Caco-2 (cell line): ENCODE results near the gene CTNND2. TPM values are rescaled to one million over a fixed set of nuclear protein-coding genes. Genes with fewer than 3 reads are reported as not detected.

ENCODE experiments used
- BruUV-seq: library from RNA; stranded (reverse); fragments of 400-500 nt; replicated peaks from 2 replicates; lab custom pipeline; 2021; lab: Mats Ljungman, UMichigan
- CTCF ChIA-PET: fragments of 300-600 bp; sonication (Branson Sonifier 250); formaldehyde crosslinking; loops from one replicate; lab custom pipeline; 2022; ENCODE audit warnings: antibody characterized with exemption; lab: Charles Lee
- POLR2A ChIA-PET: fragments of 300-600 bp; sonication (Branson Sonifier 250); formaldehyde crosslinking; loops from one replicate; lab custom pipeline; 2022; ENCODE audit warnings: antibody characterized with exemption; lab: Charles Lee
- DNase-seq, 2 experiments: peaks; one replicate each; pipeline versions ENCODE4 v3.0.0 to v3.0.0-alpha.2; 2020 to 2022
- H3K27me3 ChIP-seq: replicated peaks from 2 replicates; pipeline ENCODE4 v1.6.0; 2011; ENCODE audit warnings: low read length; ENCODE audit not compliant: control insufficient read depth, insufficient read depth
- H3K36me3 ChIP-seq: 2 replicates; pipeline ENCODE4 v1.5.1; 2011; ENCODE audit warnings: low read length; ENCODE audit not compliant: control insufficient read depth, insufficient read depth
- H3K4me1 ChIP-seq: fragments of 250-450 bp; sonication (Bioruptor Pico); 2 replicates; pipeline ENCODE4 v1.5.1; 2020; ENCODE audit warnings: mild to moderate bottlenecking
- H3K4me3 ChIP-seq: 2 replicates; pipeline ENCODE4 v1.5.1; 2011; ENCODE audit warnings: low read depth, mild to moderate bottlenecking, control low read depth, low read length
- H3K9me3 ChIP-seq: fragments of 250-450 bp; sonication (Bioruptor Pico); 2 replicates; pipeline ENCODE4 v1.5.1; 2020; ENCODE audit warnings: mild to moderate bottlenecking, moderate library complexity
- H3K27ac Mint-ChIP-seq: one replicate; pipeline ENCODE4 v1.8.0; 2022; ENCODE audit warnings: mixed read lengths; ENCODE audit not compliant: unreplicated experiment
- H3K27me3 Mint-ChIP-seq: one replicate; pipeline ENCODE4 v1.8.0; 2022; ENCODE audit warnings: mixed read lengths; ENCODE audit not compliant: insufficient read depth, unreplicated experiment
- H3K36me3 Mint-ChIP-seq: one replicate; pipeline ENCODE4 v1.8.0; 2022; ENCODE audit warnings: mild to moderate bottlenecking, mixed read lengths; ENCODE audit not compliant: insufficient read depth, unreplicated experiment
- H3K4me1 Mint-ChIP-seq: one replicate; pipeline ENCODE4 v1.8.0; 2022; ENCODE audit warnings: low read depth, mixed read lengths; ENCODE audit not compliant: unreplicated experiment
- H3K4me3 Mint-ChIP-seq: one replicate; pipeline ENCODE4 v1.8.0; 2022; ENCODE audit warnings: mild to moderate bottlenecking, moderate library complexity, mixed read lengths; ENCODE audit not compliant: unreplicated experiment
- H3K9me3 Mint-ChIP-seq: one replicate; pipeline ENCODE4 v1.8.0; 2022; ENCODE audit warnings: mixed read lengths; ENCODE audit not compliant: unreplicated experiment
- intact Hi-C: fragments of 100-400 bp; cut with micrococcal nuclease; formaldehyde crosslinking; loops from one replicate; pipeline ENCODE4 v1.10.0; 2022; ENCODE audit not compliant: unreplicated experiment
- total RNA-seq: library from RNA; stranded (reverse); gene quantifications from 2 replicates; pipeline ENCODE4 v1.2.3, GENCODE V29; 2022
- TF ChIP-seq, protein P1 (sequence below), 2 experiments: fragments of 200-600 bp in 1 of 2; IDR thresholded peaks; 1 replicate in 1 of 2; 2 replicates in 1 of 2; pipeline versions ENCODE4 v1.5.1 to v1.8.0; 2011 to 2022; ENCODE audit warnings: antibody characterized with exemption in 1 of 2, control low read depth in 1 of 2, inconsistent platforms in 1 of 2, low read depth in 1 of 2, low read length in 1 of 2, mild to moderate bottlenecking in 1 of 2, moderate library complexity in 1 of 2; ENCODE audit not compliant: insufficient read depth in 1 of 2, severe bottlenecking in 1 of 2, unreplicated experiment in 1 of 2

The CTNND2 gene
- total RNA-seq, 1 experiment from 2014 or later: 0.32 TPM

DNA sequence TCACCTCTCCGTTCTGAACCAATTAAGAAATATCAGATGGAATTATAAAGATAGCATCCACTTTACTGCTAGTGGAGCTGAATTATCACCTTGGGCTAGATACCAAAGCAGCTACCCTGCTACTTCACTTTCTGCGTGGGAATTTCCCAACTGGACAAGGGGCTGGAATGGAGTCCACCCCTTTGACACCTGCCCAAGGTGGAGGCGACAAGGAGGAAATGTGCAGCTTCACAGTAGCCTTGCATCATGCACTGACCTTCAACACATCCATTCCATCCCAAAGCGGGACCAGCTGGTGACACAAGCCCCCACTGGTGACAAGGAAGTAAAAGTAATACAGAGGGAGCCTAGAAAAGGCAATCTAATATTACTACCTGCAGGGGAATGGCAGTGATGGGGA is 30.7 kb downstream of the CTNND2 start:
- H3K4me1 ChIP-seq: no peaks in the 10 kb centered on the region
- ChIA-PET POLR2A (no interaction called here), CTCF (no interaction called here)
- H3K4me1 Mint-ChIP-seq: no peaks in the 10 kb centered on the region
- H3K36me3 ChIP-seq: no peaks in the 10 kb centered on the region
- H3K27ac Mint-ChIP-seq: no peak overlapping the region
- no peaks in the 10 kb centered on the region for H3K27me3 ChIP-seq
- TF ChIP-seq, protein P1, sequence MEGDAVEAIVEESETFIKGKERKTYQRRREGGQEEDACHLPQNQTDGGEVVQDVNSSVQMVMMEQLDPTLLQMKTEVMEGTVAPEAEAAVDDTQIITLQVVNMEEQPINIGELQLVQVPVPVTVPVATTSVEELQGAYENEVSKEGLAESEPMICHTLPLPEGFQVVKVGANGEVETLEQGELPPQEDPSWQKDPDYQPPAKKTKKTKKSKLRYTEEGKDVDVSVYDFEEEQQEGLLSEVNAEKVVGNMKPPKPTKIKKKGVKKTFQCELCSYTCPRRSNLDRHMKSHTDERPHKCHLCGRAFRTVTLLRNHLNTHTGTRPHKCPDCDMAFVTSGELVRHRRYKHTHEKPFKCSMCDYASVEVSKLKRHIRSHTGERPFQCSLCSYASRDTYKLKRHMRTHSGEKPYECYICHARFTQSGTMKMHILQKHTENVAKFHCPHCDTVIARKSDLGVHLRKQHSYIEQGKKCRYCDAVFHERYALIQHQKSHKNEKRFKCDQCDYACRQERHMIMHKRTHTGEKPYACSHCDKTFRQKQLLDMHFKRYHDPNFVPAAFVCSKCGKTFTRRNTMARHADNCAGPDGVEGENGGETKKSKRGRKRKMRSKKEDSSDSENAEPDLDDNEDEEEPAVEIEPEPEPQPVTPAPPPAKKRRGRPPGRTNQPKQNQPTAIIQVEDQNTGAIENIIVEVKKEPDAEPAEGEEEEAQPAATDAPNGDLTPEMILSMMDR (IDR thresholded peaks at IDR 0.05; ENCODE audit: insufficient read depth in 1 of 2, low read depth in 1 of 2, low read length in 1 of 2, severe bottlenecking in 1 of 2, unreplicated experiment in 1 of 2): no peak
- no peaks in the 10 kb centered on the region for H3K9me3 ChIP-seq
- H3K4me3 Mint-ChIP-seq: no peak overlapping the region
- no peaks in the 10 kb centered on the region for H3K9me3 Mint-ChIP-seq
- DNase-seq: no peak
- H3K27me3 Mint-ChIP-seq: peaks cover 3% of the 10 kb centered on the region
- intact Hi-C loops: no loop called here
- BruUV-seq: no TSS peak
- H3K4me3 ChIP-seq: no peak overlapping the region
- H3K36me3 Mint-ChIP-seq: no peaks in the 10 kb centered on the region

DNA sequence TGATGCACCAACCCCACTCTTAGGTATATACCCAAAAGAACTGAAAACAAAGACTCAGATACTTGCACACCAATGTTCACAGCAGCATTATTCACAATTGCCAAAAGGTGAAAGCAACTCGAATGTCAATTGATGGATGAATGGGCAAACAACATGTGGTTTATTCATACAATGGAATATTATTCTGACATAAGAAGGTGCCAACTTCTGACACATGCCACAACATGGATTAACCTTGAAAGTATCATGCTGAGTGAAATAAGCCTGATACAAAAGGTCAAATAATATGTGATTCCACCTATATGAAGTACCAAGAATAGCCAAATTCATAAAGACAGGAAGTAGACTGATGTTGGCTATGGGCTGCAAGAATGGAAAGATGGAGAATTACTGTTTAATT is 35.0 kb downstream of the CTNND2 start:
- Histone ChIP-seq H3K4me1 (no peaks in the 10 kb centered on the region), H3K36me3 (no peaks in the 10 kb centered on the region), H3K27me3 (no peaks in the 10 kb centered on the region), H3K4me3 (no peak overlapping the region), H3K9me3 (no peaks in the 10 kb centered on the region)
- BruUV-seq: no TSS peak
- Mint-ChIP-seq H3K9me3 (no peaks in the 10 kb centered on the region), H3K36me3 (no peaks in the 10 kb centered on the region), H3K4me3 (no peak overlapping the region), H3K4me1 (no peaks in the 10 kb centered on the region), H3K27ac (no peak overlapping the region), H3K27me3 (peaks cover 6% of the 10 kb centered on the region)
- CTCF ChIA-PET: no interaction called here
- DNase-seq: no peak
- TF ChIP-seq, protein P1 (IDR thresholded peaks at IDR 0.05; ENCODE audit: insufficient read depth in 1 of 2, low read depth in 1 of 2, low read length in 1 of 2, severe bottlenecking in 1 of 2, unreplicated experiment in 1 of 2): no peak
- intact Hi-C loops: no loop called here
- POLR2A ChIA-PET: no interaction called here

DNA sequence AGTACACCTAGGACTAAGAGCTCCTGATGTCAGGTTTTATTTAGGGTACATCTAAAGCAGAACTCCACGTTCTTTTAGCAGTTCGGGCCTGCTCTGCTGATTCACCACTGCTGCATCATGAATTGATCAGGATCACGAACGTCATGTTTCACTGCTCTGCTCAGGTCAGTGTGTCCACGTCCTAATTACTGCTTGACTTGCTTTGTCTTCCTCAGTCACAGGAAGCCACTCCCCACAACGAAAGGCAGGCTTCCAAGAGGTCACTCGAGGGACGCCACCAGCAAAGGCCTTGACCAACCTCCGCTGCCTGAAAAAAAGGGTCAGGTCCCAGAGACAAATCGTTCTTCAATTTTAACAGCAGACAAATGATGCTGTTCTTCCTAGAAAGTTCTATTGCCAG is 40.3 kb downstream of the CTNND2 start:
- intact Hi-C loops: no loop called here
- Mint-ChIP-seq H3K9me3 (no peaks in the 10 kb centered on the region), H3K36me3 (no peaks in the 10 kb centered on the region), H3K4me3 (no peak overlapping the region), H3K4me1 (no peaks in the 10 kb centered on the region), H3K27ac (no peak overlapping the region), H3K27me3 (peaks cover 15% of the 10 kb centered on the region)
- BruUV-seq: no TSS peak
- ChIA-PET POLR2A (no interaction called here), CTCF (no interaction called here)
- no peaks in the 10 kb centered on the region for H3K9me3 ChIP-seq
- DNase-seq: no peak
- no peaks in the 10 kb centered on the region for H3K36me3 ChIP-seq
- H3K4me1 ChIP-seq: no peaks in the 10 kb centered on the region
- TF ChIP-seq, protein P1 (IDR thresholded peaks at IDR 0.05; ENCODE audit: insufficient read depth in 1 of 2, low read depth in 1 of 2, low read length in 1 of 2, severe bottlenecking in 1 of 2, unreplicated experiment in 1 of 2): no peak
- no peaks in the 10 kb centered on the region for H3K27me3 ChIP-seq
- H3K4me3 ChIP-seq: no peak overlapping the region
